Activated effector memory CD4-positive, alpha-beta T cell treated with Interleukin-2 at 50 U/mL for 16 hours (primary cell): ENCODE data around the gene PEAR1.

ENCODE experiments used
- DNase-seq: peaks from one replicate; pipeline ENCODE4 v3.0.0-alpha.2; 2020

The PEAR1 gene

DNA sequence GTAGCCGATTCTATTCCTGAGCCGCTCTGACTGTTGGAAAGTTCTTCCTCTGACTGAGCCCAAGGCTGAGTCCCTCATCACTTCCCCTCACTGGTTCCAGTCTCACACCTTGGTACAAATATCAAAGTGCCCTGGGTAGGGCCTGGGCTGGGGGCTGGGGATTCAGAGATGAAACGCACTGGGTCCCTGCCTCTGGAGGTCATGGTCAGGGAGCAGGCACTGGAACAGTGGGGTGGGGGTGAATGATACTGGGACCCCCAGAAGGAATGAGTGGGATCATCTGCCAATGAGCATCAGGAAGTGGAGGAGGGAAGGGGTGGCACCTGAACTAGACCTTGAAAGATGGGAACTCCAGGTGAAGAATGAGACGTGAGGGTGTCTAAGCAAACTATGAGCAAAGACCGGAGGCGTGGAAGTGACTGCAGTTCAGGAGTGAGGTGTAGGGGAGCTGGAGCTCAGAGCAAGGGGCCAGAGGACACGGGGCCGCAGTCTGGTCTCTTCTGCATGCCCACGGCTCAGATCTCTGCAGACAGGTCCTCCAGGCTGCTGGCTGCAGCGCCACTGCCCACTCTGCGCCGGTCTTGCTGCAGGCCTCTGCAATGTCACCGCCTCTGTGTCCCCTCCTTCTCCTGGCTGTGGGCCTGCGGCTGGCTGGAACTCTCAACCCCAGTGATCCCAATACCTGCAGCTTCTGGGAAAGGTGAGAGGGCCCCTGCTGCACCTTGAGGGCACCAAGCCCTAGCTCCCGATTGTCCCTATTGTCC lies 10.0 kb downstream of the PEAR1 start:
- DNase-seq: no peak

DNA sequence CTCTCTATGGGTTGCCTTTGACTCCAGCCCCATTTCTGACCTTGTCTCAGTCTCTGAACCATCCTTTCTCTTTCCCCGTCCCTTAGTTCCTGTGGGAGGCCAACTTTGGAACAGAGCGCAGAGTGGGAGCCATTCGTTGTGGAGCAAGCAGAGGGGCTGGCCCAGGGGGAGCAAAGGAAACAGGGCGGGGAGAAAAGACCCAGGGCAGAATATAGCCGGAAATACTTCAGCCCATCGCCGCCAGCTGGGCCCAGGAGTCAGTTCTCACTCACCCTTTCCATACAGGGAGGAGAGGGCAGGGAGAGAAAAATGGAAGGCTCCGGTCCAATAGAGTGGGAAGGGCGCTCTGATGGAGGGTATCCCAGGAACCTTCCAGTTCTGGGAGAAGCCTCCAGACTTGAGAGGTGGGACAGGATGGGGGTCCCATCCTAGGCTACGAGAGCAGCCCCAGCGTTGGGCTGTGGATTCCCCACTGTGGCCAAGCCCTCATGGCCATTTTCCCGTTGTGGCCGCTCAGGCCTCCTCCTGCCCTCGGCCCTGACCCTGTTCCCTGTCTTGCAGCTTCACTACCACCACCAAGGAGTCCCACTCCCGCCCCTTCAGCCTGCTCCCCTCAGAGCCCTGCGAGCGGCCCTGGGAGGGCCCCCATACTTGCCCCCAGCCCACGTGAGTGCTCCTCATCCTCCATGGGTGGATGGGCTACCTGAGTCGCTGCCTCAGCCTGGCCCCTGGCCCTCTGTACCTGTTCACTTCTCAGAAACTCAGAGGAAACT lies 10.9 kb downstream of the PEAR1 start:
- no peak for DNase-seq

DNA sequence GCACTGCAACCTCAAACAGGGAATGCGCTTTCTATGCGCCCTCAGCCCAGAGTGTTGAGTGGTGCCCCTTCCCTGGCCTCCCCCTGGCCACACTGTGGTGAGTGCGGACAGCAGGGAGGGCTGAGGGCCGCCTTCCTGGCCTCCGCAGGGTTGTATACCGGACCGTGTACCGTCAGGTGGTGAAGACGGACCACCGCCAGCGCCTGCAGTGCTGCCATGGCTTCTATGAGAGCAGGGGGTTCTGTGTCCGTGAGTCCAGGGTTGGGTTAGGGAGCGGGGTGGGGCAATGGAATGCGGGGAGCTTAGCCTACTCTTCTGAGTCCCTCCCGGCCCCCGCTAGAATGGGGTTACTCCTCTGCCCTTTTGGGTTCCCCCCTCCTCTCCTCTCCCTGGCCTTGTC lies 11.7 kb downstream of the PEAR1 start:
- no peak for DNase-seq

DNA sequence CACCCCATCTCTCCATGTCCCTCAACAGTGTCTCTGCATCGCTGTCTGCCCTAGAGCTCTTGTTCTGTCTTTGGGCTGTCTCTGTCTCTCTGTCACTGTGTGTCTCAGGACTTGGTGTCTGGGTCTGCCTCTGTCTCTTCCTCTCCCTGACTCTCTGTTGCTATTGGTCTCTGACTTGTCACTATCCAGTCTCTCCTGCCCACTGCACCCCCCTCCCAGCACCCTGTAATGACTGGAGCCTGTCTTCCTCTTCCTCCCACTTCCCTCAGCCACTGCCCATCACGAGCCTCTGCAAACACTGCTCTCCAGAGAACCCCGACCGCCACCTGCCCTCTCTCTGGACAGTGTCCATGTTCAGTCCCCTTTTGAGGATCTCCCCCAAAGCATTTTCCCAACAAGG lies 12.1 kb downstream of the PEAR1 start:
- DNase-seq: no peak

DNA sequence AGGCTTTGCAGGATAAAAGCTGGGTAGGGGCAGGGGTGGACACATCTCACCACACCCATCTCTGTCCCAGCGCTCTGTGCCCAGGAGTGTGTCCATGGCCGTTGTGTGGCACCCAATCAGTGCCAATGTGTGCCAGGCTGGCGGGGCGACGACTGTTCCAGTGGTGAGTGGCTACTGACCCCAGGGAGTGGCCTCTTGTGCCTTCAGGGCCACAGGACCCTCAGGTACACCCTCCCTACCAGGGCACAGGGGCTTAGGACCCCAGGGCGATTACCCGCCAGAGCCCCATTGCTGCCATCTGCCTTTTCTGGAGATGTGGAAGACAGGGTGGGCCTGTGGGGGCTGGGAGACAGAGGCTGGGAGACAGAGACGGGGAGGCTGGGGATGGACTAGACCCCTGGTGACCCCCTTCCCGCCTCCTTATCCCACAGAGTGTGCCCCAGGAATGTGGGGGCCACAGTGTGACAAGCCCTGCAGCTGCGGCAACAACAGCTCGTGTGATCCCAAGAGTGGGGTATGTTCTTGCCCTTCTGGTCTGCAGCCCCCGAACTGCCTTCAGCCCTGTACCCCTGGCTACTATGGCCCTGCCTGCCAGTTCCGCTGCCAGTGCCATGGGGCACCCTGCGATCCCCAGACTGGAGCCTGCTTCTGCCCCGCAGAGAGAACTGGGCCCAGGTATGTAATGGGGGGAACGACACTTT lies 12.8 kb downstream of the PEAR1 start:
- no peak for DNase-seq

DNA sequence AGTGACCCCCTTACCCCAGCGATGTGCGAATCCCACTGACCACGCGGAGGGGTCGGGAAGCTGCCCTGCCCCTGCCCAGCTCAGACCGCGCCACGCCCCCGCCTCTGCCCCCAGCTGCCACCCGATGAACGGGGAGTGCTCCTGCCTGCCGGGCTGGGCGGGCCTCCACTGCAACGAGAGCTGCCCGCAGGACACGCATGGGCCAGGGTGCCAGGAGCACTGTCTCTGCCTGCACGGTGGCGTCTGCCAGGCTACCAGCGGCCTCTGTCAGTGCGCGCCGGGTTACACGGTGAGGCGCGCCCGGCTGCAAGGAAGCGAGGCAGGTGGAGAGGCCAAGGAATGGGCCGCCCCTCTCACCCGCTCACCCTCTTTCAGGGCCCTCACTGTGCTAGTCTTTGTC lies 15.0 kb downstream of the PEAR1 start:
- DNase-seq: no peak

DNA sequence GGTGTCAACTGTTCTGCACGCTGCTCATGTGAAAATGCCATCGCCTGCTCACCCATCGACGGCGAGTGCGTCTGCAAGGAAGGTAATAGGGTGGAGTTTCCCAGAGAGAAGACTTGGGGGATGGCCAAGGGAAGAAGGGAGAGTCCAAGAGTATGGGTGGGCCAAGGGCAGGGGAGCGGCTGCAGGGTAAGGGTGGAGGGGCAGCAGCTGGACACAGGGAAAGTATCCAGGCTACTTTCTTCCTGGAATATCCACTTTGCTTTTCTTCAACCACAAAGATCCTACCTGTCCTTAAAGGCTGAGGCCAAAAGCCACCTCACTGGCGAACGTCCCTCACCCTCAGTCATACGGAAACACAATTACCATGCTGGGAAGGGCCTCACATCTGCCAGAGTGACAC lies 15.4 kb downstream of the PEAR1 start:
- no peak for DNase-seq

DNA sequence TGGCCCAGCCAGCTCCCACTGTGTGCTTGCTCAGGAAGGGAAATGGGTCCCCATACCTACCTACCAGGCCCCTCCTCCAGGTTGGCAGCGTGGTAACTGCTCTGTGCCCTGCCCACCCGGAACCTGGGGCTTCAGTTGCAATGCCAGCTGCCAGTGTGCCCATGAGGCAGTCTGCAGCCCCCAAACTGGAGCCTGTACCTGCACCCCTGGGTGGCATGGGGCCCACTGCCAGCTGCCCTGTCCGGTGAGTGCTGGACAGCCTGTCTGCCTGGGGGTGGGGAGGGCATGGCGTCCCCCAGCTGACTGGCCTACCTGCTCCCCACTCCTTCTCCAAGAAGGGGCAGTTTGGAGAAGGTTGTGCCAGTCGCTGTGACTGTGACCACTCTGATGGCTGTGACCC lies 16.2 kb downstream of the PEAR1 start:
- DNase-seq: no peak

DNA sequence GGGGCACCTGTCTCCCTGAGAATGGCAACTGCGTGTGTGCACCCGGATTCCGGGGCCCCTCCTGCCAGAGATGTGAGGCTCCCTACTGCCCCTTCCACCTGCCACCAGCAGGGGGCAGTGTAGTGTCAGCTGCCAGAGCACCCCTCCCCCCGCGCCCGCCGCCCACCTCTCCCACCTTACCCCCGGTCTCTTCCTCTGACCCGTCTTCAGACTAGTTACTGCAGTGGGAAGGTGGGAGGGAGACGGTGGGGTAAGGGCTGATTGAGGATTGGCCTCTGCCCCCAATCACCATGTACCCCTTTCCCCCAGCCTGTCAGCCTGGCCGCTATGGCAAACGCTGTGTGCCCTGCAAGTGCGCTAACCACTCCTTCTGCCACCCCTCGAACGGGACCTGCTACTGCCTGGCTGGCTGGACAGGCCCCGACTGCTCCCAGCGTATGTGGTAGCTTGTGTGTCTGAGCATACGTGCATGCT lies 16.8 kb downstream of the PEAR1 start:
- peak; percentile 22 for DNase-seq

DNA sequence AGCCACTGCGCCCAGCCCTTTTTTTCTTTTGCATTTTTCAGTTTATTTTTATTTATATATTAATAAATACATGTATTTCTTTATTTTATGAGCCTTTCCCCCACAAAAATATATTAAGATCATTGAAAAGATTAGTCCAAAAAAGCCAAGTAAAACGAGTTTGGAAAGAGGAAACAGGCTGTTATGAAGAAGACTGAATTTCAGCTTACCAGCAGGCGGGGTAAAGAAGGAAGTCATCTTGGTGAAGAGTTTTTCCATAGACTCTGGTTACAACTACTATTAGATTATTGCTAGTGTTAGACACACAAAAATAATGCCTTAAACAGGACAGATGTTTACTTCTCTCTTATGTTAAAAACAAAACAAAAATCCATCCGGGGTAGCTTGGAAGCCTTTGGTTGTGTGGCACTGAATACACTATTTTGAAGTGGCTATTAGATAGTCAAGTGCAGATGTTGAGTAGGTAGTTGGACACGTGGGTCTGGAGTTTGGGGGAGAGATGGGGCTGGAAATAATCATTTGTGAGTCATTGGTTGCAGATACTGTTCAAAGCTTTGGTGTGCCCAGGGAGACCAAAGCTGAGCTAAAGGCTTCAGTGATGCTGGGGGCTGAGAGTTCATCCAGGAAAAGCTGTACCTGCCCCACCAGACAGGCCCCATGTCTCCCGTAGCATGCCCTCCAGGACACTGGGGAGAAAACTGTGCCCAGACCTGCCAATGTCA lies 18.2 kb downstream of the PEAR1 start:
- DNase-seq: no peak

DNA sequence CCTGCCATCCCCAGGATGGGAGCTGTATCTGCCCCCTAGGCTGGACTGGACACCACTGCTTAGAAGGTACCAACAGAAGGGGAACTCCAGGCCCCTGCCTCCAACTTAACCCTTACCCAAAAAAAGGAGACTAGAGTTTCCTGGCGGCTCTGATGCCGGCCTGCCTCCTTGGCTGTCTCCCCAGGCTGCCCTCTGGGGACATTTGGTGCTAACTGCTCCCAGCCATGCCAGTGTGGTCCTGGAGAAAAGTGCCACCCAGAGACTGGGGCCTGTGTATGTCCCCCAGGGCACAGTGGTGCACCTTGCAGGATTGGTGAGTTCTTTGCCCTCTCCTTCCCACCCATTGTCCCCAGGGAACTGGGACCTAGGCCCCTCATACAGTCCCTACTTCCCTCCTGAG lies 18.8 kb downstream of the PEAR1 start:
- no peak for DNase-seq

DNA sequence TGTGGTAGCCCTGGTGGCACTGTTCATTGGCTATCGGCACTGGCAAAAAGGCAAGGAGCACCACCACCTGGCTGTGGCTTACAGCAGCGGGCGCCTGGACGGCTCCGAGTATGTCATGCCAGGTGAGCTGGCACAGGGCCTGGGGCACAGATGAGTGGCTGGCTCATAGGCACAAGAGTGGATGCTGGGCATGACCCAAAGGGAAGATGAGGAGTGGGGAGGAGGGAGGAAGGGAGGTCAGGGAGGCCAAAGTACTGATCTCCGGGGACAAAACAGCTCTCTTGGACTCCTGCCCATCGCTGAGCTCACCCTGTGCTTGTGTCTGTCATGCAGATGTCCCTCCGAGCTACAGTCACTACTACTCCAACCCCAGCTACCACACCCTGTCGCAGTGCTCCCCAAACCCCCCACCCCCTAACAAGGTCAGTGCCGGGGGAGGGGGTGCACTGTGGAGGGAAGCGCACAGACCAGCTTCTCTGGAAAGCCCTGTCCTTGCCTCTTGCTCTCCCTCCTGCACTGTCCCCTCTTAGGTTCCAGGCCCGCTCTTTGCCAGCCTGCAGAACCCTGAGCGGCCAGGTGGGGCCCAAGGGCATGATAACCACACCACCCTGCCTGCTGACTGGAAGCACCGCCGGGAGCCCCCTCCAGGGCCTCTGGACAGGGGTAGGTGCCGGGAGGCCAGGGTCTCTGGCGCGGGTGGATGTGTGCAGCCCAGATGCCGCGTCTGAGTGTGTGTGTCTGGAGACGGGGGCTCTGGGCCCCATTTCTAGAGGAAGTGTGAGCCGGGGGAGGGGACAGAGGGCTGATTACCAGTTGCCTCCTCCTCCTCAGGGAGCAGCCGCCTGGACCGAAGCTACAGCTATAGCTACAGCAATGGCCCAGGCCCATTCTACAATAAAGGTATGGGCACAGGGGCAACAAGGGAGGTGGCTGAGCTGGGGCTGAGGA lies 19.6 kb downstream of the PEAR1 start:
- no peak for DNase-seq

DNA sequence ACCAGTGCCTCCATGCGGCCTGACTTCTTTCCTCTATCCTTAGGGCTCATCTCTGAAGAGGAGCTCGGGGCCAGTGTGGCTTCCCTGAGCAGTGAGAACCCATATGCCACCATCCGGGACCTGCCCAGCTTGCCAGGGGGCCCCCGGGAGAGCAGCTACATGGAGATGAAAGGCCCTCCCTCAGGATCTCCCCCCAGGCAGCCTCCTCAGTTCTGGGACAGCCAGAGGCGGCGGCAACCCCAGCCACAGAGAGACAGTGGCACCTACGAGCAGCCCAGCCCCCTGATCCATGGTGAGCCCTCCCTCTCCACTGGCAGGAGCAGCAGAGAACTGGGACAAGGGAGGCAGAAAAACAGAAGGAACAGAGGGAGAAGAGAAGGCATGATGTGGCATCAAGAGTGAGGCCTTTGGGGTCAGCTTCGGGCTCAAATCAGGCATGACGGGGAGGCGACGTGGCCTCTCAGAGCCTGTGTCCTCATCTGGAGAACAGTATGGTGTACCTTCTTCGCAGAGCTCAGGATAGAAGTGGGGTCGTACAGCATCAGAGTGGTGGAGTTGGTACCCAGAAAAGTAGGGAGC lies 20.4 kb downstream of the PEAR1 start:
- no peak for DNase-seq

DNA sequence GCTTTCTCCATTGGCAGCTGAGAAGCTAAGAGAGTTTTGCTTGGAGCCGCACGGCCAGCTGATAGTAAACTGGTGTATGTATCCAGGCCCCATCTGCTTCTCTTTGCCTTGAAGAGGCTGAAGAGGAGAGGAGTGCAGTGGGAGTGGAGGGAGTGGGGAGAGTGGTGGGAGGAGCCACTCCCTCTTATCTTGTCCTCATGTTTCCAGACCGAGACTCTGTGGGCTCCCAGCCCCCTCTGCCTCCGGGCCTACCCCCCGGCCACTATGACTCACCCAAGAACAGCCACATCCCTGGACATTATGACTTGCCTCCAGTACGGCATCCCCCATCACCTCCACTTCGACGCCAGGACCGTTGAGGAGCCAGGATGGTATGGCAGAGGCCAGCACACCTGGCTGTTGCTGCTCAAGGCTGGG lies 20.9 kb downstream of the PEAR1 start:
- DNase-seq: no peak

DNA sequence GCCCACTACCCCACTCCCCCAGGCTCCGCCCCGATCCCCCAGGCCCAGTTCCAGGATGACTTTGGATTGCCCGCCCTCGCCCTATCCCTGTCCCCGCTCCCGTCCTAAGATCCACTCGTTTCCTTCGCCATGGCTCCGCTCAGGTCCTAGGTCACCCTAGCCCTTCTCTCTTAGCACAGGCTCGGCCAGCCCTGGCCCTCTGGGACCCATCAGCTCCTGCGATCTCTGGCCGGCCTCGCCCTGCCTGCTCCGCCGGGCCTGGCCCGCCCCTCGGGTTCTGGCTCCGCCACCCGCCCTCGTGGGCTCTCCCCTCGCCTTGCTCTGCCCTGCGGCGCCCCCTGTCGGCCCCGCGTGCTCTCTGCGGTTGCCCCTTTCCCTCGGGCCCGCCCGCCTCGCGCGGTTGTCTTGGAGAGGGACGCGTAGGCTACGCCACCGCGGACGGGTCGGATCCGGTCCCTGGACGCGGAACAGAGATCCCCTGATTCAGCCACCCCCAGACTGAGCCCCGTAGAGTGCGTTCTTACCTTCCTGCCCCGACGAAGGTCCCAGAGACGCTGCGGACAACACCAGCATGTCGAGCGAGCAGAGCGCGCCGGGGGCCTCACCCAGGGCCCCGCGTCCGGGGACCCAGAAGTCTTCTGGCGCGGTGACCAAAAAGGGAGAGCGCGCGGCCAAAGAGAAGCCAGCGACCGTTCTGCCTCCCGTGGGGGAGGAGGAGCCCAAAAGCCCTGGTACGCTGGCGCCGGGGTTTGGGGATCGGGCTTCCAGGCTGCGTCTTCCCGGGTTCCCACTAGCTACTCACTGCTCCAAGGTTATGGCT lies 26.9 kb downstream of the PEAR1 start, which contains the start of gene LRRC71:
TSS of gene LRRC71 (plus strand) at position 400 of the 820 bp plus-strand sequence. CDS start at position 572, 172 bp downstream.
- DNase-seq: peak; percentile 19

DNA sequence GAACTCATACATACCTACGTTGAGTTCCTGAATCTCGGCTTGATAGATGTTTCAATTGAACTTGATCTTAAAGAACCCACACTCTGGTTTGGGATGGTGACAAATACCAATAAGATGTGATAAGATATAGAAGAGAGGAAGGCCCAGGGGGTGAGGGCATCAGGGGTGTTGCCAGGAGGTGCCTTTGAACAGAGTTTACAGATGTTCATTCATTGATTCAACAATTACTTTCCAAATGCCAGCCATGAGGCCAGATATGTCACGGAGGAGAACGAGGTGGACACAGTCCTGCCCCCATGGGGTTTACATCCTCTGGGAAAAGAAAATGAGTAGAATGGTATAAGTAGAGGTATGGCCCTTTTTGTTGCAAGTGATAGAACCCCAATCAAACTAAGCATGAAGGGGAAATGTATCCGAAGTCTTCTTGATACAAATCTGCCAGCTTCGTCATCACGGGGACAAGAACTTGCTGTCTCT lies 27.6 kb downstream of the PEAR1 start:
- no peak for DNase-seq

DNA sequence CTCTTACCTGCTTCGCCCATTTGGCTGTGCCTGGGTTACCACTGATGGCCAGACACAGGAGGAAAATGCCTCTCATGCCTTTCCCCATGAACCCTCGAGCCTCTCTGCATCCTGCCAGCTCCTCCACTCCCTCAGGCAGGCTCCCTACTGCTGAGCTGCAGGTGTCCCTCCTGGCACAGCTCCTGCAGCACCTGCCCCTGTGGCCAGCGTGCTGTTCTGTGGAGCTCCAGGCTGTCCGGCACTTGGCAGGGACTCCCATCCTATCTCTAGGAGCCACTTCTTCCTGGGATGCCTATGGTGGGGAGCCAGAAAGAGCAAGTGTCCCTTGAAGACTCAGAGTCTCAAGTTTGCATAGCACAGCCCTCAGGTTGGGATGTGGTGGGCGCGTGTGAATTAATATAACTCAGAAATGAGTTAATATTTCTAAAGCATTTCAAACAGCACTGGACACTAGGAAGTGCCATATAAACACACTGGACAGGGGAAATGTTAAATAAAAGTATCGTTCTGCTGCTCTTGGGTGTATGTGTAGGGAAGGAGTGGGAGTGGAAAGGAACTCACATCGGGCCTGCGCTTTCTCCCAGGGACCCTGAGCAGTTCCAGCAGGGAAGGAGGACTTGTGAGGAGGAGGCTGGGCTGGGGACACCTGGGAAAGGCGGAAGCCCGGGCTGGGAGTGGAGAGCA lies 29.6 kb downstream of the PEAR1 start:
- no peak for DNase-seq

DNA sequence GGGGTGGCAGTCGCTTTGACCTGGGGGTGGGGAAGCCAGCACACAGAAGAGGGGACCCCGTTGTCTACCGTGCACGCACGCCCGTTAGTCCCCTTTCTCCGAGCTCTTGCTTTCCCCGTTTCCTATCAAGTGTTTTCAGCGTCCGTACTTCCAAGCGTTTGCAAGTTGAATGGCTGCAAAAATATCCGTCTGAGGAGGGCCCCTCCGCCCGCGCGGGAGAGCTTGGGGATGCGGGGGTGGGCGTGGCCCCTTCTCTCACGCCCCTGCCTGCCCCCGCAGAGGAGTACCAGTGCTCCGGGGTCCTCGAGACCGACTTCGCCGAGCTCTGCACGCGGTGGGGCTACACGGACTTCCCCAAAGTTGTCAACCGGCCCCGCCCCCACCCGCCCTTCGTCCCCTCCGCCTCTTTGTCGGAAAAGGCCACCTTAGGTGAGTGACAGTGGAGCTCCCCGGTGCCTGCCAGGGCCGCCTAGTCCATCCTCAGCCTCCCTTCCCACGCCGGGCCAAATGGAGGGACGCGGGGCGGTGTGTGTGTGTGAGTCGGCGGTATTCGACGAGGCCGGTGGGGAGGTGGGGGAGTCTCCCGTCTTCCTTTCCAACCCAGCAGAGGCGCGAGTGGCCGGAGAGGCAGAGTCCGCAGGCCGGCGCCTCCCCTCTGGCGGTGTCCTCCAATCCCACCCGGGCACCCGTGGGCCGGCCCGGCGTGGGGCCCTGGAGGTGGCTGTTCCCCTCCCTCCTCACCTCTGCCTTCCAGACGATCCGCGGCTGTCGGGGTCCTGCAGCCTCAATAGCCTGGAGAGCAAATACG lies 30.4 kb downstream of the PEAR1 start:
- no peak for DNase-seq
